Panc1 (cell line): ENCODE measurements around the gene ARHGAP18. TPM values are rescaled to one million over a fixed set of nuclear protein-coding genes. Genes with fewer than 3 reads are reported as not detected.

Experiments used
- ATAC-seq: fragments of 200-7000 bp; cut with Tn5 transposase; 2 replicates; pipeline ENCODE4 v1.9.1; 2020; ENCODE audit warnings: mild to moderate bottlenecking, moderate library complexity
- BruUV-seq: library from RNA; stranded (reverse); fragments of 400-500 nt; replicated peaks from 2 replicates; lab custom pipeline; 2021; lab: Mats Ljungman, UMichigan
- CTCF ChIA-PET: fragments of 300-600 bp; sonication (Branson Sonifier 250); formaldehyde crosslinking; loops from one replicate; lab custom pipeline; 2022; ENCODE audit warnings: antibody characterized with exemption; lab: Charles Lee
- POLR2A ChIA-PET: fragments of 300-600 bp; sonication (Branson Sonifier 250); formaldehyde crosslinking; loops from one replicate; lab custom pipeline; 2022; ENCODE audit warnings: antibody characterized with exemption; lab: Charles Lee
- DNase-seq: peaks from one replicate; pipeline ENCODE4 v3.0.0-alpha.2; 2010; ENCODE audit warnings: low read depth, low spot score
- H3K27ac ChIP-seq: 2 replicates; pipeline ENCODE4 v1.5.1; 2011; ENCODE audit warnings: mild to moderate bottlenecking, low read length, inconsistent platforms
- H3K27me3 ChIP-seq: fragments of 200-500 bp; sonication (Bioruptor generic); 2 replicates; pipeline ENCODE4 v1.6.0; 2014; ENCODE audit warnings: low read length, inconsistent platforms; ENCODE audit not compliant: control insufficient read depth, insufficient read depth
- H3K36me3 ChIP-seq: fragments of 200-500 bp; sonication (Bioruptor generic); 2 replicates; pipeline ENCODE4 v1.5.1; 2014; ENCODE audit warnings: inconsistent platforms, mild to moderate bottlenecking, low read length, moderate library complexity; ENCODE audit not compliant: control insufficient read depth, insufficient read depth
- H3K4me1 ChIP-seq: 2 replicates; pipeline ENCODE4 v1.5.1; 2011; ENCODE audit warnings: inconsistent platforms, mild to moderate bottlenecking, low read length, moderate library complexity; ENCODE audit not compliant: control insufficient read depth, insufficient read depth
- H3K4me3 ChIP-seq, 2 experiments: 2 replicates each; pipeline ENCODE4 v1.5.1; 2011 to 2012; ENCODE audit warnings: low read depth in 2 of 2, low read length in 2 of 2, mild to moderate bottlenecking in 2 of 2, inconsistent platforms in 1 of 2, moderate library complexity in 1 of 2
- H3K9me3 ChIP-seq: fragments of 200-500 bp; sonication (Bioruptor generic); 2 replicates; pipeline ENCODE4 v1.5.1; 2014; ENCODE audit warnings: low read depth, mild to moderate bottlenecking, inconsistent platforms, low read length, moderate library complexity; ENCODE audit not compliant: control insufficient read depth, insufficient read depth
- CTCF ChIP-seq: fragments of 450-650 bp; IDR thresholded peaks from 2 replicates; pipeline ENCODE4 v1.5.1; 2017; ENCODE audit warnings: mild to moderate bottlenecking
- POLR2AphosphoS5 ChIP-seq: IDR thresholded peaks from 2 replicates; pipeline ENCODE4 v1.6.1; 2012; ENCODE audit warnings: mild to moderate bottlenecking, low read depth, low read length, moderate library complexity
- REST ChIP-seq, 2 experiments: IDR thresholded peaks; 2 replicates each; pipeline ENCODE4 v1.6.1; 2011 to 2012; ENCODE audit warnings: low read depth in 2 of 2, control low read depth in 1 of 2, low read length in 1 of 2, mild to moderate bottlenecking in 1 of 2, moderate library complexity in 1 of 2; ENCODE audit not compliant: insufficient read depth in 1 of 2
- SIN3A ChIP-seq: IDR thresholded peaks from 2 replicates; pipeline ENCODE4 v1.6.1; 2012; ENCODE audit warnings: low read depth, mild to moderate bottlenecking, low read length, moderate library complexity, borderline replicate concordance; ENCODE audit not compliant: insufficient read depth
- TCF7L2 ChIP-seq: IDR thresholded peaks from 2 replicates; pipeline ENCODE4 v1.6.1; 2011; ENCODE audit warnings: mild to moderate bottlenecking, low read depth, low read length, inconsistent platforms
- in situ Hi-C: cut with HindIII; loops from 2 replicates; pipeline ENCODE4 v1.10.0; 2016; ENCODE audit warnings: low sequenced_read_pairs, low pct_unique_long_range_greater_than_20kb
- intact Hi-C: fragments of 100-400 bp; cut with micrococcal nuclease; formaldehyde crosslinking; loops from one replicate; pipeline ENCODE4 v1.10.0; 2022; ENCODE audit not compliant: unreplicated experiment
- total RNA-seq: library from RNA; stranded (reverse); gene quantifications from one replicate; pipeline ENCODE4 v1.2.1, GENCODE V29; 2021; ENCODE audit not compliant: unreplicated experiment

The ARHGAP18 gene
- total RNA-seq, 1 experiment from 2014 or later = 11.6 TPM

GRCh38 chr6:129754750-129755149, 44.8 kb upstream of the ARHGAP18 start:
- Histone ChIP-seq H3K27ac (no peak overlapping the region), H3K4me3 (no peak overlapping the region), H3K9me3 (no peaks in the 10 kb centered on the region), H3K27me3 (no peaks in the 10 kb centered on the region), H3K36me3 (no peaks in the 10 kb centered on the region), H3K4me1 (0 out of 2 replicates have a peak, but pooled peaks cover 2% of the 10 kb centered on the region)
- no TSS peak for BruUV-seq
- ChIA-PET POLR2A (no interaction called here), CTCF (no interaction called here)
- DNase-seq (no peak), ATAC-seq (no peak)
- no peak for TF ChIP-seq POLR2AphosphoS5
- TF ChIP-seq TCF7L2 = no peak
- TF ChIP-seq CTCF = no peak
- no peak for TF ChIP-seq SIN3A
- TF ChIP-seq REST (IDR thresholded peaks at IDR 0.05; ENCODE audit: insufficient read depth in 1 of 2, low read depth in 2 of 2, low read length in 1 of 2) = no peak
- in situ Hi-C loops = no loop called here
- intact Hi-C loops = no loop called here

GRCh38 chr6:129753422-129753821, 43.4 kb upstream of the ARHGAP18 start:
- CTCF ChIA-PET = interaction anchor here (0.6 to 0.7 kb wide), 3 partner anchors 168 to 1200 kb away, joined by 6 to 8 read pairs (median 6); no protein-coding TSS in a partner anchor
- no peaks in the 10 kb centered on the region for H3K9me3 ChIP-seq
- ATAC-seq (no peak), DNase-seq (no peak)
- BruUV-seq = no TSS peak
- H3K4me3 ChIP-seq = no peak overlapping the region
- in situ Hi-C loops (no loop called here), intact Hi-C loops (no loop called here)
- no peak overlapping the region for H3K27ac ChIP-seq
- H3K4me1 ChIP-seq = peaks cover 9% of the 10 kb centered on the region; the same call in 1 of the 2 replicates
- TF ChIP-seq CTCF = no peak
- TF ChIP-seq TCF7L2 = no peak
- TF ChIP-seq POLR2AphosphoS5 = no peak
- TF ChIP-seq REST (IDR thresholded peaks at IDR 0.05; ENCODE audit: insufficient read depth in 1 of 2, low read depth in 2 of 2, low read length in 1 of 2) = no peak
- no peak for TF ChIP-seq SIN3A
- POLR2A ChIA-PET = no interaction called here
- H3K36me3 ChIP-seq = no peaks in the 10 kb centered on the region
- H3K27me3 ChIP-seq = no peaks in the 10 kb centered on the region
